Stimulated activated naive CD8-positive, alpha-beta T cell treated with anti-CD3 and anti-CD28 coated beads, Interleukin-15, amount 100 ng/mL, for 72 hours (primary cell): ENCODE measurements around the gene PDGFRA.

Source experiments
- ATAC-seq: fragments of 150-1000 bp; cut with Tn5 transposase; 2 replicates; pipeline ENCODE4 v1.10.0; 2021; ENCODE audit warnings: mild to moderate bottlenecking, moderate library complexity
- DNase-seq, 2 donors: peaks; one replicate each; pipeline ENCODE4 v3.0.0; 2021 to 2022
- H3K27ac Mint-ChIP-seq, 2 donors: one replicate each; pipeline ENCODE4 v1.8.0; 2022; ENCODE audit warnings: mild to moderate bottlenecking in 2 of 2, mixed read lengths in 2 of 2, moderate library complexity in 2 of 2
- H3K27me3 Mint-ChIP-seq: one replicate; pipeline ENCODE4 v1.8.0; 2022; ENCODE audit warnings: mixed read lengths
- H3K4me1 Mint-ChIP-seq: one replicate; pipeline ENCODE4 v1.8.0; 2022; ENCODE audit warnings: mild to moderate bottlenecking, mixed read lengths
- H3K4me3 Mint-ChIP-seq, 2 donors: one replicate each; pipeline ENCODE4 v1.8.0; 2022; ENCODE audit warnings: mild to moderate bottlenecking in 2 of 2, mixed read lengths in 2 of 2, moderate library complexity in 1 of 2
- H3K9me3 Mint-ChIP-seq, 2 donors: one replicate each; pipeline ENCODE4 v1.8.0; 2022; ENCODE audit warnings: mixed read lengths in 2 of 2

PDGFRA gene

GRCh38 chr4:54228961-54229501 lies at the start of gene PDGFRA:
Gene PDGFRA (plus strand): TSS chr4:54229293. CDS start chr4:54258769, 29,476 bp downstream.
- DNase-seq (no peak), ATAC-seq (no peak)
- Mint-ChIP-seq H3K27ac (peak within 1 kb of the TSS in 1 of 2 donors; percentile 38), H3K4me1 (peaks cover 82% of the 10 kb centered on the region), H3K4me3 (peak within 1 kb of the TSS; percentile 81 to 87), H3K9me3 (no peaks in the 10 kb centered on the region), H3K27me3 (peaks cover 100% of the 10 kb centered on the region)

GRCh38 chr4:54184581-54184980 lies 44.5 kb upstream of the PDGFRA start:
- ATAC-seq, result no peak
- DNase-seq, result no peak
- H3K4me3 Mint-ChIP-seq, result no peak overlapping the region
- peaks cover 7% of the 10 kb centered on the region for H3K27me3 Mint-ChIP-seq
- H3K9me3 Mint-ChIP-seq, result no peaks in the 10 kb centered on the region
- H3K27ac Mint-ChIP-seq, result no peak overlapping the region
- H3K4me1 Mint-ChIP-seq, result no peaks in the 10 kb centered on the region

GRCh38 chr4:54185044-54185780 lies 43.9 kb upstream of the PDGFRA start:
- Mint-ChIP-seq H3K9me3 (no peaks in the 10 kb centered on the region), H3K4me3 (no peak overlapping the region), H3K27me3 (peaks cover 7% of the 10 kb centered on the region), H3K27ac (no peak overlapping the region), H3K4me1 (no peaks in the 10 kb centered on the region)
- DNase-seq (no peak), ATAC-seq (no peak)

GRCh38 chr4:54185866-54186265 lies 43.2 kb upstream of the PDGFRA start:
- Mint-ChIP-seq H3K4me1 (no peaks in the 10 kb centered on the region), H3K27me3 (peaks cover 7% of the 10 kb centered on the region), H3K27ac (no peak overlapping the region), H3K9me3 (no peaks in the 10 kb centered on the region), H3K4me3 (no peak overlapping the region)
- ATAC-seq (no peak), DNase-seq (no peak)

- Mint-ChIP-seq H3K4me3 (no peak overlapping the region), H3K27me3 (peaks cover 7% of the 10 kb centered on the region), H3K27ac (no peak overlapping the region), H3K4me1 (no peaks in the 10 kb centered on the region), H3K9me3 (no peaks in the 10 kb centered on the region)
- ATAC-seq (no peak), DNase-seq (no peak)
Observed at GRCh38 chr4:54186371-54186770, 42.7 kb upstream of the PDGFRA start.

- no peaks in the 10 kb centered on the region for H3K4me1 Mint-ChIP-seq
- DNase-seq, result no peak
- H3K4me3 Mint-ChIP-seq, result no peak overlapping the region
- H3K9me3 Mint-ChIP-seq, result no peaks in the 10 kb centered on the region
- no peak for ATAC-seq
- H3K27me3 Mint-ChIP-seq, result peaks cover 7% of the 10 kb centered on the region
- H3K27ac Mint-ChIP-seq, result no peak overlapping the region
Observed at GRCh38 chr4:54187148-54187547, 41.9 kb upstream of the PDGFRA start.

- no peaks in the 10 kb centered on the region for H3K4me1 Mint-ChIP-seq
- H3K27me3 Mint-ChIP-seq, result no peaks in the 10 kb centered on the region
- no peak overlapping the region for H3K27ac Mint-ChIP-seq
- H3K4me3 Mint-ChIP-seq, result no peak overlapping the region
- DNase-seq (no peak), ATAC-seq (no peak)
- H3K9me3 Mint-ChIP-seq, result no peaks in the 10 kb centered on the region
Observed at GRCh38 chr4:54189140-54189539, 40.0 kb upstream of the PDGFRA start.

- H3K27ac Mint-ChIP-seq, result no peak overlapping the region
- H3K4me1 Mint-ChIP-seq, result no peaks in the 10 kb centered on the region
- DNase-seq (no peak), ATAC-seq (no peak)
- no peaks in the 10 kb centered on the region for H3K27me3 Mint-ChIP-seq
- no peaks in the 10 kb centered on the region for H3K9me3 Mint-ChIP-seq
- no peak overlapping the region for H3K4me3 Mint-ChIP-seq
Observed at GRCh38 chr4:54192811-54193210, 36.3 kb upstream of the PDGFRA start.

- Mint-ChIP-seq H3K9me3 (no peaks in the 10 kb centered on the region), H3K27me3 (no peaks in the 10 kb centered on the region), H3K4me3 (no peak overlapping the region), H3K4me1 (no peaks in the 10 kb centered on the region), H3K27ac (no peak overlapping the region)
- ATAC-seq (no peak), DNase-seq (no peak)
Observed at GRCh38 chr4:54197926-54198325, 31.2 kb upstream of the PDGFRA start.

- H3K27me3 Mint-ChIP-seq, result no peaks in the 10 kb centered on the region
- H3K27ac Mint-ChIP-seq, result no peak overlapping the region
- no peaks in the 10 kb centered on the region for H3K4me1 Mint-ChIP-seq
- DNase-seq, result no peak
- no peak for ATAC-seq
- H3K4me3 Mint-ChIP-seq, result no peak overlapping the region
- H3K9me3 Mint-ChIP-seq, result no peaks in the 10 kb centered on the region
Observed at GRCh38 chr4:54199919-54200318, 29.2 kb upstream of the PDGFRA start.

GRCh38 chr4:54209617-54210016 lies 19.5 kb upstream of the PDGFRA start:
- no peaks in the 10 kb centered on the region for H3K4me1 Mint-ChIP-seq
- DNase-seq (no peak), ATAC-seq (no peak)
- H3K9me3 Mint-ChIP-seq, result no peaks in the 10 kb centered on the region
- H3K4me3 Mint-ChIP-seq, result no peak overlapping the region
- peaks cover 19% of the 10 kb centered on the region for H3K27me3 Mint-ChIP-seq
- no peak overlapping the region for H3K27ac Mint-ChIP-seq

GRCh38 chr4:54213001-54213400 lies 16.1 kb upstream of the PDGFRA start:
- Mint-ChIP-seq H3K4me1 (peaks cover 6% of the 10 kb centered on the region), H3K4me3 (no peak overlapping the region), H3K27ac (no peak overlapping the region), H3K27me3 (peaks cover 28% of the 10 kb centered on the region), H3K9me3 (no peaks in the 10 kb centered on the region)
- DNase-seq (no peak), ATAC-seq (no peak)

- H3K4me3 Mint-ChIP-seq, result no peak overlapping the region
- DNase-seq (no peak), ATAC-seq (no peak)
- no peaks in the 10 kb centered on the region for H3K9me3 Mint-ChIP-seq
- H3K27me3 Mint-ChIP-seq, result peaks cover 36% of the 10 kb centered on the region
- H3K4me1 Mint-ChIP-seq, result peaks cover 6% of the 10 kb centered on the region
- no peak overlapping the region for H3K27ac Mint-ChIP-seq
Observed at GRCh38 chr4:54213761-54214160, 15.3 kb upstream of the PDGFRA start.

- H3K27ac Mint-ChIP-seq, result no peak overlapping the region
- peaks cover 29% of the 10 kb centered on the region for H3K27me3 Mint-ChIP-seq
- H3K4me1 Mint-ChIP-seq, result peaks cover 6% of the 10 kb centered on the region
- ATAC-seq (no peak), DNase-seq (no peak)
- H3K4me3 Mint-ChIP-seq, result no peak overlapping the region
- H3K9me3 Mint-ChIP-seq, result no peaks in the 10 kb centered on the region
Observed at GRCh38 chr4:54215379-54216077, 13.6 kb upstream of the PDGFRA start.

GRCh38 chr4:54217642-54218495 lies 11.2 kb upstream of the PDGFRA start:
- peak overlapping the region; percentile 32 to 59 for H3K4me3 Mint-ChIP-seq
- peaks cover 32% of the 10 kb centered on the region for H3K27me3 Mint-ChIP-seq
- H3K4me1 Mint-ChIP-seq, result peaks cover 6% of the 10 kb centered on the region

More at GRCh38 chr4:54217642-54218495, 11.2 kb upstream of the PDGFRA start:
- peak; percentile 83 for ATAC-seq
- DNase-seq, result peak; percentile 52 to 56
- Mint-ChIP-seq H3K27ac (no peak overlapping the region), H3K9me3 (no peaks in the 10 kb centered on the region)
